ENCODE results near the gene FASN. TPM values are rescaled to one million over a fixed set of nuclear protein-coding genes. Genes with fewer than 3 reads are reported as not detected.

FASN gene
- total and polyA plus RNA-seq, 2 of the 13 experiments (the other 11 are each of a cell fraction or from before 2014, with no cell fraction given) = 51.7 to 101 TPM

DNA sequence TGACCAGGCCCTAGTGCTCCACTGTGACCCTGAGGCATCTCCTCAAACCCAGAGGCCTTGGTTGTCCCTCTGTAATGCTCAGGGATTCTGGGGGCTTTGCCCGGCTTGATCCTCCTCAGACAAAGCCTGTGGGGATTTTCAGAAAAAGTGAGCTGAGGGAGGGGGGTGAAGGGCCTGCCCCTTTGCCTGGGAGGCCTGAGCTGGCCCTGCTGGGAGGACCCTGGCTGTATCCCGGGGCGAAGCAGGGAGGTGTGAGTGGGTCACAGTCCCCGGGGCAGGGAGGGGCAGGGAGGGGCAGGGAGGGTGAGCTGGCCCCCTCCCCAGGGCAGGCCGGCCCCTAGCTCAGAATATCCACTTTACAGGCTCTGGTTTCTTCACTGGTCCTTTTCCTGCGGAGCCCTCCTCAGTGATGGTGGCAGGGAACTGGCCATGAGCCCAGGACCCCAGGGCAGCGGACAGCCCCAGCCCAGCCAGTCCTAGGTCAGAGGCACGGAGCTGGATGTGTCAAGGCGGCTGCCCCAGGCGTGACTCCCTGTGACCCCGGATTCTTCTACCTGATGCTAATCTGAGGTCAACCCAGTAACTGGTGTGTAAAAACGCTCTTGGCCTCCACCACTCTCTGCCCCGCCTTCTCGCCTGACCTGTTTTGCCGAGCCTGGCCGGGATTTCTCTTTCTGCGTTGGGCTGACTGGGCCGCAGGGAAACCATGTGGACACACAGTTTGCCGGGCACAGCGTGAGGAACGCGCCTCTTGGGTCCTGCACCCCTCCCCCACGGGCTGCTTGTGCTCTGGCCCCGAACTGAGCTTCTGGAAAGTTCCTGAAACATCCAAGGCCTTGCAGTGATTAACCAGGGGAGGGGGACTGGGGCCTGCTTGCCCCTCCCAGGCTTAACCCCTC, 5.8 kb upstream of the FASN start (continued):
- TF ChIP-seq, protein P1, sequence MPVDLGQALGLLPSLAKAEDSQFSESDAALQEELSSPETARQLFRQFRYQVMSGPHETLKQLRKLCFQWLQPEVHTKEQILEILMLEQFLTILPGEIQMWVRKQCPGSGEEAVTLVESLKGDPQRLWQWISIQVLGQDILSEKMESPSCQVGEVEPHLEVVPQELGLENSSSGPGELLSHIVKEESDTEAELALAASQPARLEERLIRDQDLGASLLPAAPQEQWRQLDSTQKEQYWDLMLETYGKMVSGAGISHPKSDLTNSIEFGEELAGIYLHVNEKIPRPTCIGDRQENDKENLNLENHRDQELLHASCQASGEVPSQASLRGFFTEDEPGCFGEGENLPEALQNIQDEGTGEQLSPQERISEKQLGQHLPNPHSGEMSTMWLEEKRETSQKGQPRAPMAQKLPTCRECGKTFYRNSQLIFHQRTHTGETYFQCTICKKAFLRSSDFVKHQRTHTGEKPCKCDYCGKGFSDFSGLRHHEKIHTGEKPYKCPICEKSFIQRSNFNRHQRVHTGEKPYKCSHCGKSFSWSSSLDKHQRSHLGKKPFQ (CRISPR knock-in tag; IDR thresholded peaks at IDR 0.05; ENCODE audit: insufficient replicate concordance) = peak; percentile 78
- TF ChIP-seq ZNF740 (CRISPR knock-in tag; IDR thresholded peaks at IDR 0.05) = peak; percentile 57; the same call in 1 of the 2 replicates
- TF ChIP-seq, protein P2, sequence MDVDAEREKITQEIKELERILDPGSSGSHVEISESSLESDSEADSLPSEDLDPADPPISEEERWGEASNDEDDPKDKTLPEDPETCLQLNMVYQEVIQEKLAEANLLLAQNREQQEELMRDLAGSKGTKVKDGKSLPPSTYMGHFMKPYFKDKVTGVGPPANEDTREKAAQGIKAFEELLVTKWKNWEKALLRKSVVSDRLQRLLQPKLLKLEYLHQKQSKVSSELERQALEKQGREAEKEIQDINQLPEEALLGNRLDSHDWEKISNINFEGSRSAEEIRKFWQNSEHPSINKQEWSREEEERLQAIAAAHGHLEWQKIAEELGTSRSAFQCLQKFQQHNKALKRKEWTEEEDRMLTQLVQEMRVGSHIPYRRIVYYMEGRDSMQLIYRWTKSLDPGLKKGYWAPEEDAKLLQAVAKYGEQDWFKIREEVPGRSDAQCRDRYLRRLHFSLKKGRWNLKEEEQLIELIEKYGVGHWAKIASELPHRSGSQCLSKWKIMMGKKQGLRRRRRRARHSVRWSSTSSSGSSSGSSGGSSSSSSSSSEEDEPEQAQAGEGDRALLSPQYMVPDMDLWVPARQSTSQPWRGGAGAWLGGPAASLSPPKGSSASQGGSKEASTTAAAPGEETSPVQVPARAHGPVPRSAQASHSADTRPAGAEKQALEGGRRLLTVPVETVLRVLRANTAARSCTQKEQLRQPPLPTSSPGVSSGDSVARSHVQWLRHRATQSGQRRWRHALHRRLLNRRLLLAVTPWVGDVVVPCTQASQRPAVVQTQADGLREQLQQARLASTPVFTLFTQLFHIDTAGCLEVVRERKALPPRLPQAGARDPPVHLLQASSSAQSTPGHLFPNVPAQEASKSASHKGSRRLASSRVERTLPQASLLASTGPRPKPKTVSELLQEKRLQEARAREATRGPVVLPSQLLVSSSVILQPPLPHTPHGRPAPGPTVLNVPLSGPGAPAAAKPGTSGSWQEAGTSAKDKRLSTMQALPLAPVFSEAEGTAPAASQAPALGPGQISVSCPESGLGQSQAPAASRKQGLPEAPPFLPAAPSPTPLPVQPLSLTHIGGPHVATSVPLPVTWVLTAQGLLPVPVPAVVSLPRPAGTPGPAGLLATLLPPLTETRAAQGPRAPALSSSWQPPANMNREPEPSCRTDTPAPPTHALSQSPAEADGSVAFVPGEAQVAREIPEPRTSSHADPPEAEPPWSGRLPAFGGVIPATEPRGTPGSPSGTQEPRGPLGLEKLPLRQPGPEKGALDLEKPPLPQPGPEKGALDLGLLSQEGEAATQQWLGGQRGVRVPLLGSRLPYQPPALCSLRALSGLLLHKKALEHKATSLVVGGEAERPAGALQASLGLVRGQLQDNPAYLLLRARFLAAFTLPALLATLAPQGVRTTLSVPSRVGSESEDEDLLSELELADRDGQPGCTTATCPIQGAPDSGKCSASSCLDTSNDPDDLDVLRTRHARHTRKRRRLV (CRISPR knock-in tag; IDR thresholded peaks at IDR 0.05) = peak; percentile 86
- TF ChIP-seq, protein P3, sequence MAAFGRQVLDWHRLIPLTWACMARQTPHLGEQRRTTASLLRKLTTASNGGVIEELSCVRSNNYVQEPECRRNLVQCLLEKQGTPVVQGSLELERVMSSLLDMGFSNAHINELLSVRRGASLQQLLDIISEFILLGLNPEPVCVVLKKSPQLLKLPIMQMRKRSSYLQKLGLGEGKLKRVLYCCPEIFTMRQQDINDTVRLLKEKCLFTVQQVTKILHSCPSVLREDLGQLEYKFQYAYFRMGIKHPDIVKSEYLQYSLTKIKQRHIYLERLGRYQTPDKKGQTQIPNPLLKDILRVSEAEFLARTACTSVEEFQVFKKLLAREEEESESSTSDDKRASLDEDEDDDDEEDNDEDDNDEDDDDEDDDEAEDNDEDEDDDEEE (CRISPR knock-in tag; IDR thresholded peaks at IDR 0.05) = peak; percentile 73; the same call in 1 of the 2 replicates
- peak; percentile 80 for TF ChIP-seq BCL6 (CRISPR knock-in tag; IDR thresholded peaks at IDR 0.05)
- TF ChIP-seq TOE1 (CRISPR knock-in tag; IDR thresholded peaks at IDR 0.05) = 0 out of 2 replicates have a peak, but pooled peaks have one; percentile 28
- TF ChIP-seq LCORL (IDR thresholded peaks at IDR 0.05) = no peak
- peak; percentile 96 for TF ChIP-seq LCORL (CRISPR knock-in tag; IDR thresholded peaks at IDR 0.05)
- TF ChIP-seq MIER2 (CRISPR knock-in tag; IDR thresholded peaks at IDR 0.05) = 0 out of 2 replicates have a peak, but pooled peaks have one; percentile 12
- TF ChIP-seq MLLT10 (CRISPR knock-in tag; IDR thresholded peaks at IDR 0.05) = no peak
- TF ChIP-seq HIC2 (CRISPR knock-in tag; IDR thresholded peaks at IDR 0.05; ENCODE audit: low read depth) = peak; percentile 89
- TF ChIP-seq TSC22D2 (CRISPR knock-in tag; IDR thresholded peaks at IDR 0.05; ENCODE audit: borderline replicate concordance) = 0 out of 2 replicates have a peak, but pooled peaks have one; percentile 46
- TF ChIP-seq MYNN (CRISPR knock-in tag; IDR thresholded peaks at IDR 0.05; ENCODE audit: low read depth) = no peak
- TF ChIP-seq CENPT (CRISPR knock-in tag; IDR thresholded peaks at IDR 0.05; ENCODE audit: low read depth) = no peak; the same call in 1 of the 2 replicates
- peak; percentile 32; the same call in 1 of the 2 replicates for TF ChIP-seq ZNF777 (CRISPR knock-in tag; IDR thresholded peaks at IDR 0.05)
- TF ChIP-seq PATZ1 (CRISPR knock-in tag; IDR thresholded peaks at IDR 0.05) = peak; percentile 81

Measured in HepG2 (cell line).